Measurements from ENCODE around the gene STN1.
A peak's percentile ranks its signal among the peaks of the same experiment; 100 is the strongest.

STN1 gene, protein sequence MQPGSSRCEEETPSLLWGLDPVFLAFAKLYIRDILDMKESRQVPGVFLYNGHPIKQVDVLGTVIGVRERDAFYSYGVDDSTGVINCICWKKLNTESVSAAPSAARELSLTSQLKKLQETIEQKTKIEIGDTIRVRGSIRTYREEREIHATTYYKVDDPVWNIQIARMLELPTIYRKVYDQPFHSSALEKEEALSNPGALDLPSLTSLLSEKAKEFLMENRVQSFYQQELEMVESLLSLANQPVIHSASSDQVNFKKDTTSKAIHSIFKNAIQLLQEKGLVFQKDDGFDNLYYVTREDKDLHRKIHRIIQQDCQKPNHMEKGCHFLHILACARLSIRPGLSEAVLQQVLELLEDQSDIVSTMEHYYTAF
- 16.6 to 30.8 (median 20.2) reads per million in 3 donors for total RNA-seq

DNA sequence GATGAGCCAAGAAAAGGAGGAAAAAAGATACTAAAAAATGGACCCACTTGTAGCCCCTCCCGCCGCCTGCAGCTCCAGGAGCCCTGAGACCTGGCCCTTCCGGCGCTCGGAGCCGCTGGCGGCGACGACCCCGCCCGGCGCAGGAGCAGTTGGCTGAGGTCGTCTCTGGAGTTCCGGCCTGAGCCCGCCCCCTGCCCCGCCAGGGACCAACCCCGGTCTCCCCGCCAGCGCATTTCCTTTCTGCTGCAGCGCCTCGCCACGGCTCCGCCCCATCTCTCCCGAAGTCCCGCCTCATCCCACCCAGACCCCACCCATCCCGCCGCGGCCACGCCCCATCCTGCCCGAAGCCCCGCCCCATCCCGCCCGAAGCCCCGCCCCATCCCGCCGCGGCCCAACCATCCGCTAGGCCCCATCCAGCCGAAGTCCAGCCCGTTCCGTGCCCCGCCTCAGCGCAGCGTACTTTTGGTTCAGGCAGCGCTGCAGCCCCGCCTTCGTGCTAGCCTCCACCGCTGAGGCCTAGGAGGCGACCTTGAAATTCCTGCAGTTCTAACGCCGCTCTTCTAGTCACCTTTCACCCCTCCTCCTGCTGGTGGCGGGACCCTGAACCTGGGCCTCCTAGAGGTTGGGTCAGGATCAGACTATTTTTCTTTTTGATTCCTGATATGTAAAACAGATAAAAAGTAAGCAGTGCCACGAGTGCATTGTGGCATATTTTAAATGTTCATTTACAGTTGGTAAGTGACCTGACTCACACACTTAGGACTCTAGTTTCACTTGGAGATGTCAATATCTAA is at the start of gene STN1:
Gene STN1 (minus strand): TSS at position 132 of the 794 bp plus-strand sequence. CDS start 590 bp downstream, outside the sequence.
- DNase-seq: peak; percentile 93 to 94 (median 94)
- H3K36me3 ChIP-seq (ENCODE audit: control insufficient read depth, insufficient read depth, low read length): no peaks in the 10 kb centered on the region
- peaks cover 19% of the 10 kb centered on the region for H3K4me1 ChIP-seq (ENCODE audit: control insufficient read depth, insufficient read depth, low read length, poor library complexity, severe bottlenecking)
- H3K4me3 ChIP-seq (ENCODE audit: insufficient read depth, low read depth, low read length, poor library complexity, severe bottlenecking): peak within 1 kb of the TSS; percentile 64
- peak within 1 kb of the TSS; percentile 78 for H3K27ac ChIP-seq (ENCODE audit: insufficient read depth, low read length, poor library complexity, severe bottlenecking)
- peaks cover 6% of the 10 kb centered on the region for H3K9me3 ChIP-seq (ENCODE audit: control insufficient read depth, low read length)
- H3K27me3 ChIP-seq (replicated peaks; ENCODE audit: control insufficient read depth, insufficient read depth, low read length, poor library complexity, severe bottlenecking): no peaks in the 10 kb centered on the region

- peak in 1 of 3 donors; percentile 9 for DNase-seq
Measured at GRCh38 chr10:103967448-103968071, 49.6 kb upstream of the STN1 start.

GRCh38 chr10:103966671-103967447 is 48.9 kb upstream of the STN1 start, which contains the start of gene SLK:
SLK (plus strand) TSS chr10:103967140; CDS start chr10:103967746, 606 bp downstream.
- H3K36me3 ChIP-seq (ENCODE audit: control insufficient read depth, insufficient read depth, low read length): no peaks in the 10 kb centered on the region
- H3K27ac ChIP-seq (ENCODE audit: insufficient read depth, low read length, poor library complexity, severe bottlenecking): peak within 1 kb of the TSS; percentile 87
- no peaks in the 10 kb centered on the region for H3K9me3 ChIP-seq (ENCODE audit: control insufficient read depth, low read length)
- peaks cover 9% of the 10 kb centered on the region for H3K4me1 ChIP-seq (ENCODE audit: control insufficient read depth, insufficient read depth, low read length, poor library complexity, severe bottlenecking)
- H3K4me3 ChIP-seq (ENCODE audit: insufficient read depth, low read depth, low read length, poor library complexity, severe bottlenecking): peak within 1 kb of the TSS; percentile 99
- no peaks in the 10 kb centered on the region for H3K27me3 ChIP-seq (replicated peaks; ENCODE audit: control insufficient read depth, insufficient read depth, low read length, poor library complexity, severe bottlenecking)
- peak; percentile 71 to 77 (median 71) for DNase-seq

More at GRCh38 chr10:103967448-103968071, 49.6 kb upstream of the STN1 start:
- Histone ChIP-seq H3K36me3 (ENCODE audit: control insufficient read depth, insufficient read depth, low read length) (no peaks in the 10 kb centered on the region), H3K9me3 (ENCODE audit: control insufficient read depth, low read length) (no peaks in the 10 kb centered on the region), H3K4me1 (ENCODE audit: control insufficient read depth, insufficient read depth, low read length, poor library complexity, severe bottlenecking) (peaks cover 9% of the 10 kb centered on the region), H3K27ac (ENCODE audit: insufficient read depth, low read length, poor library complexity, severe bottlenecking) (peak overlapping the region; percentile 87), H3K4me3 (ENCODE audit: insufficient read depth, low read depth, low read length, poor library complexity, severe bottlenecking) (peak overlapping the region; percentile 99), H3K27me3 (replicated peaks; ENCODE audit: control insufficient read depth, insufficient read depth, low read length, poor library complexity, severe bottlenecking) (no peaks in the 10 kb centered on the region)

DNA sequence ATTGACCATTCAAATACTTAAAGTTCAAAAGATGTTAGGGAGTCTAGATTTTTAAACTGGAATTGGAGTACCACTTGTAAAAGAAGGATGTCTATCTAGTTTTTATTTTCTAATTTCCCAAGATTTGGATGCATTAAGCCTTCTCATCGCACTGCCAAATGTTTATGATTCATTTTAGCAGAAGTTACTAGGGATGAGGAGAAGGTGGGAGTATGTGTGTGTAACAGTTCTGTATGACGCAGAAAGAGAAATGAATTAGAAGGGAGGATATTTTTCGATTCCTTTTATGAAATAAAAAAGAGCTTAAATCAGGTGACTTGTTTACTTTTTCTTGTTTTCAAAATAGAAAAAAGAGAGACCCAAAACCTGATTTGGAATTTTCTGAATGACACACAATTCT is 42.1 kb upstream of the STN1 start:
- Histone ChIP-seq H3K36me3 (ENCODE audit: control insufficient read depth, insufficient read depth, low read length) (no peaks in the 10 kb centered on the region), H3K4me3 (ENCODE audit: insufficient read depth, low read depth, low read length, poor library complexity, severe bottlenecking) (no peak overlapping the region), H3K27me3 (replicated peaks; ENCODE audit: control insufficient read depth, insufficient read depth, low read length, poor library complexity, severe bottlenecking) (no peaks in the 10 kb centered on the region), H3K27ac (ENCODE audit: insufficient read depth, low read length, poor library complexity, severe bottlenecking) (no peak overlapping the region), H3K4me1 (ENCODE audit: control insufficient read depth, insufficient read depth, low read length, poor library complexity, severe bottlenecking) (no peaks in the 10 kb centered on the region), H3K9me3 (ENCODE audit: control insufficient read depth, low read length) (no peaks in the 10 kb centered on the region)
- no peak for DNase-seq

- H3K27ac ChIP-seq (ENCODE audit: insufficient read depth, low read length, poor library complexity, severe bottlenecking): no peak overlapping the region
- no peak overlapping the region for H3K4me3 ChIP-seq (ENCODE audit: insufficient read depth, low read depth, low read length, poor library complexity, severe bottlenecking)
- no peaks in the 10 kb centered on the region for H3K27me3 ChIP-seq (replicated peaks; ENCODE audit: control insufficient read depth, insufficient read depth, low read length, poor library complexity, severe bottlenecking)
- no peaks in the 10 kb centered on the region for H3K9me3 ChIP-seq (ENCODE audit: control insufficient read depth, low read length)
- no peaks in the 10 kb centered on the region for H3K4me1 ChIP-seq (ENCODE audit: control insufficient read depth, insufficient read depth, low read length, poor library complexity, severe bottlenecking)
- H3K36me3 ChIP-seq (ENCODE audit: control insufficient read depth, insufficient read depth, low read length): no peaks in the 10 kb centered on the region
- no peak for DNase-seq
Measured at GRCh38 chr10:103958996-103959395, 41.0 kb upstream of the STN1 start.

GRCh38 chr10:103954543-103954942 is 36.6 kb upstream of the STN1 start:
- Histone ChIP-seq H3K4me3 (ENCODE audit: insufficient read depth, low read depth, low read length, poor library complexity, severe bottlenecking) (no peak overlapping the region), H3K27me3 (replicated peaks; ENCODE audit: control insufficient read depth, insufficient read depth, low read length, poor library complexity, severe bottlenecking) (no peaks in the 10 kb centered on the region), H3K9me3 (ENCODE audit: control insufficient read depth, low read length) (no peaks in the 10 kb centered on the region), H3K36me3 (ENCODE audit: control insufficient read depth, insufficient read depth, low read length) (no peaks in the 10 kb centered on the region), H3K4me1 (ENCODE audit: control insufficient read depth, insufficient read depth, low read length, poor library complexity, severe bottlenecking) (no peaks in the 10 kb centered on the region), H3K27ac (ENCODE audit: insufficient read depth, low read length, poor library complexity, severe bottlenecking) (no peak overlapping the region)
- no peak for DNase-seq

GRCh38 chr10:103951942-103952341 is 34.0 kb upstream of the STN1 start:
- Histone ChIP-seq H3K36me3 (ENCODE audit: control insufficient read depth, insufficient read depth, low read length) (no peaks in the 10 kb centered on the region), H3K4me1 (ENCODE audit: control insufficient read depth, insufficient read depth, low read length, poor library complexity, severe bottlenecking) (no peaks in the 10 kb centered on the region), H3K27me3 (replicated peaks; ENCODE audit: control insufficient read depth, insufficient read depth, low read length, poor library complexity, severe bottlenecking) (no peaks in the 10 kb centered on the region), H3K4me3 (ENCODE audit: insufficient read depth, low read depth, low read length, poor library complexity, severe bottlenecking) (no peak overlapping the region), H3K27ac (ENCODE audit: insufficient read depth, low read length, poor library complexity, severe bottlenecking) (no peak overlapping the region), H3K9me3 (ENCODE audit: control insufficient read depth, low read length) (no peaks in the 10 kb centered on the region)
- no peak for DNase-seq

DNA sequence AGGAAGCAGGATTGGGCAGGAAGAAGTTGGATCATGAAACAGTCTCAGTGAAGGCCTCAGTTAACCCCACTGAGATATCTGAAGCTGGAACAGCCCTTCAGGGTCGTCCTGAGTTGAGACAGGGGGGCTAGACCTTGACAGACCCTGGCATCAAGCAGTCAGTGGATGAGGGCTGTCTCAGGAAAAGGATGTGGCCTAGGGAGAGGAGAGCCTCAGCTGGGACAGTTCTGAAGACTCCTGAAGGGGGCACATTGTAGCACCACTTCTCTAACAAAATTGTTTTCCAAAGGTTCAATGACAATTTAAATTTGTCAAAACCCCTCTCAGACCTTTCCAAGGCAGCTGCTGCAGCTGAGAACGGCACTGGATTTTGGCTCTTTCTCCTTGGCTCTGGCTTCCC is 33.2 kb upstream of the STN1 start:
- Histone ChIP-seq H3K27ac (ENCODE audit: insufficient read depth, low read length, poor library complexity, severe bottlenecking) (no peak overlapping the region), H3K9me3 (ENCODE audit: control insufficient read depth, low read length) (no peaks in the 10 kb centered on the region), H3K4me3 (ENCODE audit: insufficient read depth, low read depth, low read length, poor library complexity, severe bottlenecking) (no peak overlapping the region), H3K36me3 (ENCODE audit: control insufficient read depth, insufficient read depth, low read length) (no peaks in the 10 kb centered on the region), H3K4me1 (ENCODE audit: control insufficient read depth, insufficient read depth, low read length, poor library complexity, severe bottlenecking) (no peaks in the 10 kb centered on the region), H3K27me3 (replicated peaks; ENCODE audit: control insufficient read depth, insufficient read depth, low read length, poor library complexity, severe bottlenecking) (no peaks in the 10 kb centered on the region)
- no peak for DNase-seq

DNA sequence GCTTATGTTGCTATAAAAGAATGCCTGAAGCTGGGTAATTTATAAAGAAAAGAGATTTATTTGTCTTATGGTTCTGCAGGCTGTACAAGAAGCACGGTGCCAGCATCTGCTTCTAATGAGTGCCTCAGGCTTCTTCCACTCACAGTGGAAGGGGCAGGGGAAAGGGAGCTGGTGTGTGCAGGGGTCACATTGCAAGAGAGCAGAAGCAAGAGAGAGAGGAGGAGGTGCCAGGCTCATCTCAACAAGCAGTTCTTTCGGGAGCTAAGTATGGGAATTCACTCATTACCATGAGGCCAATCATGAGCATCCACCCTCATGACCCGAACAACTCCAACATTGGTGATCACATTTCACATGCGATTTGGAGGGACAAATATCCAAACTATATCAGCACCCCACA is 31.7 kb upstream of the STN1 start:
- H3K9me3 ChIP-seq (ENCODE audit: control insufficient read depth, low read length): no peaks in the 10 kb centered on the region
- H3K4me1 ChIP-seq (ENCODE audit: control insufficient read depth, insufficient read depth, low read length, poor library complexity, severe bottlenecking): no peaks in the 10 kb centered on the region
- no peak for DNase-seq
- no peaks in the 10 kb centered on the region for H3K36me3 ChIP-seq (ENCODE audit: control insufficient read depth, insufficient read depth, low read length)
- H3K4me3 ChIP-seq (ENCODE audit: insufficient read depth, low read depth, low read length, poor library complexity, severe bottlenecking): no peak overlapping the region
- H3K27me3 ChIP-seq (replicated peaks; ENCODE audit: control insufficient read depth, insufficient read depth, low read length, poor library complexity, severe bottlenecking): no peaks in the 10 kb centered on the region
- H3K27ac ChIP-seq (ENCODE audit: insufficient read depth, low read length, poor library complexity, severe bottlenecking): no peak overlapping the region
